HepG2 (cell line): ENCODE results near the gene CTXN1. TPM values are rescaled to one million over a fixed set of nuclear protein-coding genes. Genes with fewer than 3 reads are reported as not detected.

Experiments
- ARID3A ChIP-seq: IDR thresholded peaks from 2 replicates; pipeline ENCODE4 v1.6.1; 2012; ENCODE audit warnings: low read depth, low read length, improper control_type of control experiment
- ATM ChIP-seq: fragments of 450-650 bp; IDR thresholded peaks from 2 replicates; pipeline ENCODE4 v1.7.1; 2017; ENCODE audit warnings: mild to moderate bottlenecking, borderline replicate concordance
- E2F2 ChIP-seq: sonication (generic); formaldehyde crosslinking; IDR thresholded peaks from 2 replicates; pipeline ENCODE4 v1.4.0; 2020; ENCODE audit warnings: missing genetic modification reagents, borderline replicate concordance
- FOXK2 ChIP-seq: fragments of 450-650 bp; IDR thresholded peaks from 2 replicates; pipeline ENCODE4 v1.6.1; 2016
- HNRNPUL1 ChIP-seq: fragments of 200-400 bp; formaldehyde crosslinking; IDR thresholded peaks from 2 replicates; pipeline ENCODE4 v1.6.1; 2017; ENCODE audit warnings: low read depth, mild to moderate bottlenecking, low read length, moderate library complexity
- JUN ChIP-seq: sonication (generic); formaldehyde crosslinking; IDR thresholded peaks from 2 replicates; pipeline ENCODE4 v1.4.0; 2020; ENCODE audit warnings: mild to moderate bottlenecking, missing genetic modification reagents
- MED13 ChIP-seq: sonication (generic); formaldehyde crosslinking; IDR thresholded peaks from 2 replicates; pipeline ENCODE4 v1.5.0; 2020; ENCODE audit warnings: missing genetic modification reagents
- MLX ChIP-seq: IDR thresholded peaks from 2 replicates; pipeline ENCODE4 v1.6.1; 2016
- NFATC3 ChIP-seq: sonication (generic); formaldehyde crosslinking; IDR thresholded peaks from 2 replicates; pipeline ENCODE4 v1.5.1; 2020; ENCODE audit warnings: mild to moderate bottlenecking, missing genetic modification reagents
- NR2F1 ChIP-seq, 2 experiments: fragments of 450-650 bp in 1 of 2; formaldehyde crosslinking in 1 of 2; IDR thresholded peaks; 2 replicates each; pipeline versions ENCODE4 v1.5.0 to v1.6.1; 2016 to 2020; ENCODE audit warnings: mild to moderate bottlenecking in 1 of 2, missing compliant biosample characterization in 1 of 2, missing genetic modification reagents in 1 of 2, moderate library complexity in 1 of 2
- SALL1 ChIP-seq: sonication (generic); formaldehyde crosslinking; IDR thresholded peaks from 2 replicates; pipeline ENCODE4 v1.8.0; 2022; ENCODE audit warnings: mild to moderate bottlenecking, missing genetic modification reagents
- SMAD1 ChIP-seq: sonication (generic); formaldehyde crosslinking; IDR thresholded peaks from 2 replicates; pipeline ENCODE4 v1.4.0; 2020; ENCODE audit warnings: missing genetic modification reagents, low read depth, mild to moderate bottlenecking, borderline replicate concordance
- SNAI1 ChIP-seq: sonication (generic); formaldehyde crosslinking; IDR thresholded peaks from 2 replicates; pipeline ENCODE4 v1.5.0; 2020; ENCODE audit warnings: mild to moderate bottlenecking, missing genetic modification reagents, borderline replicate concordance
- SNAPC5 ChIP-seq: sonication (generic); formaldehyde crosslinking; IDR thresholded peaks from 2 replicates; pipeline ENCODE4 v1.8.1; 2023; ENCODE audit warnings: mild to moderate bottlenecking, missing genetic modification reagents, borderline replicate concordance
- SUZ12 ChIP-seq: fragments of 150-350 bp; IDR thresholded peaks from 2 replicates; pipeline ENCODE4 v1.6.1; 2014; ENCODE audit warnings: low read depth, low read length
- TAF1 ChIP-seq: sonication (generic); formaldehyde crosslinking; IDR thresholded peaks from 2 replicates; pipeline ENCODE4 v1.4.0; 2020; ENCODE audit warnings: missing genetic modification reagents
- TFDP2 ChIP-seq: sonication (generic); formaldehyde crosslinking; IDR thresholded peaks from 2 replicates; pipeline ENCODE4 v1.4.0; 2020; ENCODE audit warnings: missing genetic modification reagents
- ZC3H4 ChIP-seq: sonication (generic); formaldehyde crosslinking; IDR thresholded peaks from 2 replicates; pipeline ENCODE4 v1.4.0; 2020; ENCODE audit warnings: missing genetic modification reagents, borderline replicate concordance
- ZFP36L2 ChIP-seq: sonication (generic); formaldehyde crosslinking; IDR thresholded peaks from 2 replicates; pipeline ENCODE4 v1.4.0; 2020; ENCODE audit warnings: missing genetic modification reagents
- ZNF180 ChIP-seq: sonication (generic); formaldehyde crosslinking; IDR thresholded peaks from 2 replicates; pipeline ENCODE4 v1.4.0; 2020; ENCODE audit warnings: low read depth, missing genetic modification reagents, borderline replicate concordance
- ZNF274 ChIP-seq: sonication (generic); formaldehyde crosslinking; IDR thresholded peaks from 2 replicates; pipeline ENCODE4 v1.5.1; 2020; ENCODE audit warnings: mild to moderate bottlenecking, missing genetic modification reagents
- ZNF576 ChIP-seq: sonication (generic); formaldehyde crosslinking; IDR thresholded peaks from 2 replicates; pipeline ENCODE4 v1.4.0; 2020; ENCODE audit warnings: mild to moderate bottlenecking, missing genetic modification reagents
- ZNF580 ChIP-seq: IDR thresholded peaks from 2 replicates; pipeline ENCODE4 v1.6.1; 2016; ENCODE audit warnings: low read depth, borderline replicate concordance
- ZNF761 ChIP-seq: sonication (generic); formaldehyde crosslinking; conservative IDR thresholded peaks from 2 replicates; pipeline ENCODE4 v1.4.0; 2020; ENCODE audit warnings: mild to moderate bottlenecking, missing genetic modification reagents
- ZSCAN9 ChIP-seq: IDR thresholded peaks from 2 replicates; pipeline ENCODE4 v1.6.1; 2016; ENCODE audit warnings: borderline replicate concordance
- polyA plus RNA-seq, 8 experiments: library from polyadenylated mRNA; depleted of rRNA in 3 of 8; stranded (reverse) in 7 of 8; unstranded in 1 of 8; fragments of >200 nt; fragmentation: Illumina TruSeq in 4 of 8; extraction: Trizol in 4 of 8; gene quantifications; 2 replicates each; pipeline versions ENCODE4 v1.2.1 to v1.2.3, GENCODE V29; 2011 to 2016; ENCODE audit warnings: low read depth in 4 of 8, missing spikeins in 1 of 8, mixed read lengths in 1 of 8; ENCODE audit not compliant: insufficient read depth in 1 of 8
- total RNA-seq, 5 experiments: library from RNA; depleted of rRNA; stranded (reverse); fragments of >200 nt; fragmentation: Illumina TruSeq; extraction: Trizol; gene quantifications; 2 replicates each; pipeline ENCODE4 v1.2.3, GENCODE V29; 2016; ENCODE audit warnings: low read depth in 1 of 5

CTXN1 gene
- total and polyA plus RNA-seq, 2 of the 13 experiments (the other 11 are each of a cell fraction or from before 2014, with no cell fraction given): 0.11 TPM; not detected in 1

- 0 out of 2 replicates have a peak, but pooled peaks have one; percentile 66 for TF ChIP-seq MED13
- no peak; the same call in none of the 2 replicates for TF ChIP-seq SALL1 (CRISPR knock-in tag)
- peak; percentile 93 for TF ChIP-seq ZSCAN9 (CRISPR knock-in tag)
- no peak; the same call in 1 of the 2 replicates for TF ChIP-seq SMAD1
- no peak for TF ChIP-seq ZNF180 (CRISPR knock-in tag)
- peak in 1 of 2 experiments; percentile 87 for TF ChIP-seq NR2F1 (CRISPR knock-in tag; IDR thresholded peaks at IDR 0.05)
- peak; percentile 93 for TF ChIP-seq TFDP2 (CRISPR knock-in tag)
- peak; percentile 41; the same call in 1 of the 2 replicates for TF ChIP-seq MLX (CRISPR knock-in tag)
- peak; percentile 98 for TF ChIP-seq TAF1 (CRISPR knock-in tag)
- no peak for TF ChIP-seq ZFP36L2 (CRISPR knock-in tag)
- TF ChIP-seq SNAI1 (CRISPR knock-in tag): no peak
- peak; percentile 41; the same call in 1 of the 2 replicates for TF ChIP-seq ZNF761
- peak; percentile 43; the same call in 1 of the 2 replicates for TF ChIP-seq FOXK2
- TF ChIP-seq JUN: no peak
- no peak for TF ChIP-seq NFATC3 (CRISPR knock-in tag)
- TF ChIP-seq ZNF576: no peak
- no peak for TF ChIP-seq ATM
- peak; percentile 95 for TF ChIP-seq ZNF274
- no peak for TF ChIP-seq SUZ12
- no peak for TF ChIP-seq E2F2 (CRISPR knock-in tag)
- no peak for TF ChIP-seq ZC3H4 (CRISPR knock-in tag)
- no peak for TF ChIP-seq SNAPC5 (CRISPR knock-in tag)
- peak; percentile 94; the same call in 1 of the 2 replicates for TF ChIP-seq ZNF580 (CRISPR knock-in tag)
- TF ChIP-seq ARID3A: no peak
- no peak for TF ChIP-seq HNRNPUL1
Observed at GRCh38 chr19:7903244-7904073, 22.5 kb downstream of the CTXN1 start, which contains the start of gene MAP2K7 (continued).
